Measurements from ENCODE around the gene POLR3H. TPM values are rescaled to one million over a fixed set of nuclear protein-coding genes. Genes with fewer than 3 reads are reported as not detected.

The POLR3H gene
- total RNA-seq, 2 experiments from 2014 or later, result 29.8 to 30.5 TPM

GRCh38 chr22:41516462-41516861 is 27.8 kb downstream of the POLR3H start:
- Mint-ChIP-seq H3K27me3 (no peaks in the 10 kb centered on the region), H3K27ac (no peak overlapping the region)
- POLR2A ChIA-PET, result no interaction called here

DNA sequence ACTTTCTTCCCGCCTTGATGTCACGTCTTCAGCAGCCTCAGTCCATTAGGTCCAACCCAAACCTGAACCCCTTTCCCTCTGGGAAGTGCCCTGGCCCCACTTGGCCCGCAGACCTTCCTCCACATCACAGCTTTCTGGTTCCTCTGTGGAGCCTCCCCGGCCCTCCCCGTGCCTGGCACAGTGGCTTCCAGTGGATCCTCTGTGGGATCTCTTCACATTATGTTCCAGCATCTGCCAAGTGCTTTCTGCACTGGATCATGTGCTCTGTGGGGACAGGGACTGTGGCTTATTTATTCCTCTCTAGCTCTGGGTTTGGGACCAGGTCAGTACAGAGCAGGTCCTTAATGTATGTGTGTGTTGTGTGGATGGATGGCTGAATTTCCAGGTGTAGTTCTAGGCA is 30.9 kb downstream of the POLR3H start:
- no peaks in the 10 kb centered on the region for H3K9me3 Mint-ChIP-seq

More at GRCh38 chr22:41516462-41516861, 27.8 kb downstream of the POLR3H start:
- Mint-ChIP-seq H3K36me3 (peaks cover 1% of the 10 kb centered on the region), H3K4me1 (no peaks in the 10 kb centered on the region), H3K4me3 (no peak overlapping the region), H3K9me3 (no peaks in the 10 kb centered on the region)
- DNase-seq (no peak), ATAC-seq (ENCODE audit: low read depth) (no peak)

DNA sequence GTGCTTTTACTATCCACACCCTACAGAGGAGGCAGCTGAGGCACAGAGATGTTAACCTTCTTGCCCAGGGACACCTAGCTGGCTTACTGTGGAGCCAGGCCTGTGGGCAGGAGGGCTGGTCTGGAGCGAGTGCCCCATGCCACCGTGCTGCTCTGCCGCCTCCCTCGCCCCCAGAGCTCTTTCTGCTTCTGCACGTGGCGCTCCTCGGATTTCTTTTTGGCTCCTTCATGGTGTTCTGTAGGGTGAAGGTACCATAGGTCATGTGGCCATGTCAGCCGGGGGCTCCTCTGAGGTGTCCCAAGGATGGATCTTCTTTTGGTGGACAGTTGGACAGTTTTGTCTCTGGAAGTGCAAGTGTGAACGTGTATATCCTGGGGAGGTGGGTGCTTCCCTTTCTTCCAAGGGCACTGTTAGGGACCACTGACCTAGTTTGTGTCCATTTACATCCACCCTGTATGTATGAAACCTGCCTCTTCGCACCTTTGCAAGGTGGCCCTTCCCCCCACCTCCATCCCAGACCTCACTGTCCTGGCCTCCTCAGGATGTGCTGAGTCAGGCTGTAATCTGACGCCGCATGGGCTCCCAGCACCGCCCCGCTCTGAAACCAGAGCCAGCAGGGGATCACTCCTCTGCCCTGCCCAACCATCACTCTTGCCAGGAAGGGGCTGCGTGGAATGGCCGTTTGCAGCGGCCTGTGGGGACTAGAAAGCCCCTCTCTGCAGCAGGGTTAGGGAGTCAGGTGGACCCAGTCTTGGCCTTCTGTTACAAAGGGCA is 31.7 kb downstream of the POLR3H start:
- H3K9me3 Mint-ChIP-seq, result no peaks in the 10 kb centered on the region
- no peaks in the 10 kb centered on the region for H3K4me1 Mint-ChIP-seq
- H3K36me3 Mint-ChIP-seq, result peaks cover 3% of the 10 kb centered on the region
- no peak overlapping the region for H3K4me3 Mint-ChIP-seq
- H3K27me3 Mint-ChIP-seq, result no peaks in the 10 kb centered on the region
- ATAC-seq (ENCODE audit: low read depth), result no peak
- no peak for DNase-seq
- no peak overlapping the region for H3K27ac Mint-ChIP-seq
- POLR2A ChIA-PET, result no interaction called here

More for the DNA sequence above, 30.9 kb downstream of the POLR3H start:
- H3K27me3 Mint-ChIP-seq, result no peaks in the 10 kb centered on the region
- ATAC-seq (ENCODE audit: low read depth) (no peak), DNase-seq (no peak)
- no peaks in the 10 kb centered on the region for H3K4me1 Mint-ChIP-seq
- H3K27ac Mint-ChIP-seq, result no peak overlapping the region
- peaks cover 3% of the 10 kb centered on the region for H3K36me3 Mint-ChIP-seq
- POLR2A ChIA-PET, result interaction anchor here (0.6 kb wide), 1 partner anchor 14 kb away, joined by 3 read pairs; no protein-coding TSS in a partner anchor
- no peak overlapping the region for H3K4me3 Mint-ChIP-seq

GRCh38 chr22:41511521-41511968 is 32.7 kb downstream of the POLR3H start:
- Mint-ChIP-seq H3K27me3 (no peaks in the 10 kb centered on the region), H3K9me3 (no peaks in the 10 kb centered on the region), H3K27ac (no peak overlapping the region), H3K4me3 (no peak overlapping the region), H3K4me1 (no peaks in the 10 kb centered on the region), H3K36me3 (peaks cover 3% of the 10 kb centered on the region)
- DNase-seq (no peak), ATAC-seq (ENCODE audit: low read depth) (no peak)
- POLR2A ChIA-PET, result no interaction called here

DNA sequence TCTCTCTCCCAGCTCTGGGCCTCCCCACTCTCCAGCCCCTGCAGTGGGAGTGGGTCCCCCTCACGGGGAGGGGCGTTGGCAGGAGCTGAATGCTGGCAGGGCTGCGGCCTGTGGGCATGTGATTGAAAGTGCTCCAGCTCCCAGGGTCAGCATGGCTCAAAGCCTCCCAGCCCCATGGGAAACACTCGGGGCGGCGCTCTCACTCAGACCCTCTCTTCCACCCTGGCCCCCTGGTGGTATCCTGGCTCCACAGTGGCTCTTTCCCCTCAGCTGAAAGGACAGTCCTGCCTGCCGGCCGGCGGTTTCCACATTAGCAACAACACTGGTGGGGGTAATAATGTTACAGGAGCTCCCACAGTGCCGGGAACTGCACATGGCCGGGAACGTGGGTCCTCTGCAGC is 35.5 kb downstream of the POLR3H start:
- DNase-seq (no peak), ATAC-seq (ENCODE audit: low read depth) (no peak)
- POLR2A ChIA-PET, result no interaction called here
- Mint-ChIP-seq H3K4me3 (no peak overlapping the region), H3K36me3 (peaks cover 5% of the 10 kb centered on the region), H3K27ac (no peak overlapping the region), H3K9me3 (no peaks in the 10 kb centered on the region), H3K27me3 (no peaks in the 10 kb centered on the region), H3K4me1 (no peaks in the 10 kb centered on the region)

GRCh38 chr22:41507330-41508063 is 36.8 kb downstream of the POLR3H start:
- Mint-ChIP-seq H3K4me3 (no peak overlapping the region), H3K9me3 (no peaks in the 10 kb centered on the region), H3K4me1 (no peaks in the 10 kb centered on the region), H3K36me3 (peaks cover 4% of the 10 kb centered on the region), H3K27ac (no peak overlapping the region), H3K27me3 (no peaks in the 10 kb centered on the region)
- POLR2A ChIA-PET, result no interaction called here
- DNase-seq (no peak), ATAC-seq (ENCODE audit: low read depth) (no peak)

- Mint-ChIP-seq H3K27me3 (no peaks in the 10 kb centered on the region), H3K4me3 (no peak overlapping the region), H3K36me3 (peaks cover 7% of the 10 kb centered on the region), H3K27ac (no peak overlapping the region), H3K9me3 (no peaks in the 10 kb centered on the region), H3K4me1 (no peaks in the 10 kb centered on the region)
- DNase-seq (no peak), ATAC-seq (ENCODE audit: low read depth) (no peak)
- POLR2A ChIA-PET, result interaction anchor here (1.0 to 1.3 kb wide), 2 partner anchors 9 to 219 kb away, joined by 3 to 5 read pairs; no protein-coding TSS in a partner anchor
These were observed 38.6 kb downstream of the POLR3H start for GRCh38 chr22:41505511-41506220.

GRCh38 chr22:41504816-41505215 is 39.5 kb downstream of the POLR3H start:
- H3K36me3 Mint-ChIP-seq, result peaks cover 7% of the 10 kb centered on the region
- H3K4me3 Mint-ChIP-seq, result no peak overlapping the region
- POLR2A ChIA-PET, result no interaction called here

GRCh38 chr22:41504397-41504796 is 39.9 kb downstream of the POLR3H start:
- H3K36me3 Mint-ChIP-seq, result peaks cover 7% of the 10 kb centered on the region
- POLR2A ChIA-PET, result no interaction called here
- no peaks in the 10 kb centered on the region for H3K9me3 Mint-ChIP-seq
- no peak for DNase-seq
- H3K4me3 Mint-ChIP-seq, result no peak overlapping the region
- no peak for ATAC-seq (ENCODE audit: low read depth)
- no peak overlapping the region for H3K27ac Mint-ChIP-seq
- no peaks in the 10 kb centered on the region for H3K4me1 Mint-ChIP-seq
- H3K27me3 Mint-ChIP-seq, result no peaks in the 10 kb centered on the region

More at GRCh38 chr22:41504816-41505215, 39.5 kb downstream of the POLR3H start:
- DNase-seq (no peak), ATAC-seq (ENCODE audit: low read depth) (no peak)
- Mint-ChIP-seq H3K4me1 (no peaks in the 10 kb centered on the region), H3K27me3 (no peaks in the 10 kb centered on the region), H3K9me3 (no peaks in the 10 kb centered on the region), H3K27ac (no peak overlapping the region)

DNA sequence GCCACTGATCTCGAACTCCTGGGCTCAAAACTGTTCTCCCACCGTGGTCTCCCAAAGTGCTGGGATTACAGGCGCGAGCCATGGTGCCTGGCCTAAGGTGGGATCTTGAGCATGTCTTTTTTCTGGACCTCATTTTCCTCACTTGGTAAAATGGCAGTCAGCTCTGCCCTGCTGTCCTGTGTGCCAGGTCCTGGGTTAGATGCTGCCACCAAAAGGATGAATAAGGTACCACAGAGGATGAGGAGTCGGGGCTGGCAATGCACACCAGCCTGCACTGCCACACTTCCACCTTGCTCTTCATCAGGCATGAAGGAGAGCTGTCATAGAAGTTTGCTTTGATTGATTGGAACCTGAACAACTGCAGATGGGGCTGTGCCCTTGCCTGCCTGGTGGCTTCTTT is 43.1 kb downstream of the POLR3H start:
- Mint-ChIP-seq H3K9me3 (no peaks in the 10 kb centered on the region), H3K36me3 (peaks cover 5% of the 10 kb centered on the region), H3K27ac (no peak overlapping the region), H3K4me1 (no peaks in the 10 kb centered on the region), H3K27me3 (no peaks in the 10 kb centered on the region), H3K4me3 (no peak overlapping the region)
- DNase-seq (no peak), ATAC-seq (ENCODE audit: low read depth) (peak; percentile 70)
- POLR2A ChIA-PET, result no interaction called here

DNA sequence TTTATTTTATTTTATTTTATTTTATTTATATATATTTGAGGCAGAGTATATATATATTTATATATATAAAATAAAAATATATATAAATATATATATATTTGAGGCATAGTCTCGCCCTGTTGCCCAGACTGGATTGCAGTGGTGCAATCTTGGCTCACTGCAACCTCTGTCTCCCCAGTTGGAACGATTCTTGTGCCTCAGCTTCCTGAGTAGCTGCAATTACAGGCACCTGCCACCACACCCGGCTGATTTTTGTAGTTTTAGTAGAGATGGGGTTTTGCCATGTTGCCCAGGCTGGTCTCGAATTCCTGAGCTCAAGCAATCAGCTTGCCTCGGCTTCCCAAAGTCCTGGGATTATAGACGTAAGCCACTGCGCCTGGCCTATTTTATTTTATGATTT is 44.0 kb downstream of the POLR3H start:
- no peaks in the 10 kb centered on the region for H3K27me3 Mint-ChIP-seq
- peaks cover 5% of the 10 kb centered on the region for H3K36me3 Mint-ChIP-seq
- ATAC-seq (ENCODE audit: low read depth) (no peak), DNase-seq (no peak)
- POLR2A ChIA-PET, result no interaction called here
- no peaks in the 10 kb centered on the region for H3K9me3 Mint-ChIP-seq
- no peaks in the 10 kb centered on the region for H3K4me1 Mint-ChIP-seq
- no peak overlapping the region for H3K4me3 Mint-ChIP-seq
- no peak overlapping the region for H3K27ac Mint-ChIP-seq

- no peaks in the 10 kb centered on the region for H3K27me3 Mint-ChIP-seq
- peak overlapping the region; percentile 47 for H3K27ac Mint-ChIP-seq
- peaks cover 4% of the 10 kb centered on the region for H3K36me3 Mint-ChIP-seq
- ATAC-seq (ENCODE audit: low read depth), result no peak
- no peak for DNase-seq
- no peak overlapping the region for H3K4me3 Mint-ChIP-seq
- no peaks in the 10 kb centered on the region for H3K9me3 Mint-ChIP-seq
- POLR2A ChIA-PET, result interaction anchor here (0.7 kb wide), 1 partner anchor 14 kb away, joined by 3 read pairs; no protein-coding TSS in a partner anchor
- H3K4me1 Mint-ChIP-seq, result no peaks in the 10 kb centered on the region
These were observed 44.5 kb downstream of the POLR3H start for GRCh38 chr22:41499624-41500280.

DNA sequence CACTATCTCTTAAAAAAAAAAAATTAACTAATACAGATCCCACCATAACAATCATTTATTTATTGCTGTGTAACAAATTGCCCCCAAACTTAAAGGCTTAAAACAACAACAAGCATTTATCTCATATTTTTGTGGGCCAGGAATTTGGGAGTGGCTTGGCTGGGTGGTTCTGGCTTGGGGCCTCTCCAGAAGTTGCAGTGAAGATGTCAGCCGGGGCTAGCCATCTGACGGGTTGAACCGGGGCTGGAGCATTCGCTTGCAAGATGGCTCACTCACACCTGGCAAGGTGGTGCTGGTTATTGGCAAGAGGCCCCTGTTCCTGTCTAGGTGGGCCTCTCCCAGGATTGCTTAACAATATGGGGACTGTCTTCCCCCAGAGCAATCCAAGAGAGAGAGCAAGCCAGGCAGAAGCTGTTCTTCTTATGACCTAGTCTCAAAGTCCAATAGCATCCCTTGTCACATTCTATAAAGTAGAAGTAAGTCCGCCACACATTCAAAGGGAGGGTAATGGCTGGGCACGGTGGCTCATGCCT is 45.9 kb downstream of the POLR3H start:
- Mint-ChIP-seq H3K4me1 (no peaks in the 10 kb centered on the region), H3K27ac (no peak overlapping the region), H3K9me3 (no peaks in the 10 kb centered on the region), H3K4me3 (no peak overlapping the region), H3K27me3 (no peaks in the 10 kb centered on the region), H3K36me3 (peaks cover 4% of the 10 kb centered on the region)
- DNase-seq (no peak), ATAC-seq (ENCODE audit: low read depth) (no peak)
- POLR2A ChIA-PET, result interaction anchor here (0.5 kb wide), 1 partner anchor 106 kb away, joined by 6 read pairs; no protein-coding TSS in a partner anchor

Data from activated naive CD8-positive, alpha-beta T cell treated with anti-CD3 and anti-CD28 coated beads, Interleukin-2, amount 10 ng/mL, durations not matched to agents 7 days and 5 days (primary cell).